Mucosa of stomach (tissue), 1 donor: Measurements from ENCODE around the gene RRP15.

ENCODE experiments used
- H3K27me3 ChIP-seq: one replicate; pipeline ENCODE4 v1.7.0; 2013; ENCODE audit warnings: mild to moderate bottlenecking, low read length; ENCODE audit not compliant: control insufficient read depth, insufficient read depth
- H3K36me3 ChIP-seq: one replicate; pipeline ENCODE4 v1.7.0; 2013; ENCODE audit warnings: low read length; ENCODE audit not compliant: control insufficient read depth, insufficient read depth
- H3K4me1 ChIP-seq: one replicate; pipeline ENCODE4 v1.7.0; 2013; ENCODE audit warnings: mild to moderate bottlenecking, low read length; ENCODE audit not compliant: control insufficient read depth, insufficient read depth
- H3K4me3 ChIP-seq: one replicate; pipeline ENCODE4 v1.7.0; 2013; ENCODE audit warnings: low read length
- H3K9ac ChIP-seq: one replicate; pipeline ENCODE4 v1.7.0; 2013; ENCODE audit warnings: mild to moderate bottlenecking, low read length, moderate library complexity
- H3K9me3 ChIP-seq: one replicate; pipeline ENCODE4 v1.7.0; 2013; ENCODE audit warnings: mild to moderate bottlenecking, low read length, moderate library complexity; ENCODE audit not compliant: control insufficient read depth
- donor health status: Pancreatic carcinoma.

The RRP15 gene

GRCh38 chr1:218284917-218285635 is at the start of gene RRP15:
TSS of gene RRP15 (plus strand) at chr1:218285293. CDS start at chr1:218285317, 24 bp downstream.
- H3K27me3 ChIP-seq = peaks cover 6% of the 10 kb centered on the region
- peak within 1 kb of the TSS; percentile 85 for H3K9ac ChIP-seq
- no peaks in the 10 kb centered on the region for H3K9me3 ChIP-seq
- H3K36me3 ChIP-seq = no peaks in the 10 kb centered on the region
- peak within 1 kb of the TSS; percentile 95 for H3K4me3 ChIP-seq
- H3K4me1 ChIP-seq = peaks cover 5% of the 10 kb centered on the region

DNA sequence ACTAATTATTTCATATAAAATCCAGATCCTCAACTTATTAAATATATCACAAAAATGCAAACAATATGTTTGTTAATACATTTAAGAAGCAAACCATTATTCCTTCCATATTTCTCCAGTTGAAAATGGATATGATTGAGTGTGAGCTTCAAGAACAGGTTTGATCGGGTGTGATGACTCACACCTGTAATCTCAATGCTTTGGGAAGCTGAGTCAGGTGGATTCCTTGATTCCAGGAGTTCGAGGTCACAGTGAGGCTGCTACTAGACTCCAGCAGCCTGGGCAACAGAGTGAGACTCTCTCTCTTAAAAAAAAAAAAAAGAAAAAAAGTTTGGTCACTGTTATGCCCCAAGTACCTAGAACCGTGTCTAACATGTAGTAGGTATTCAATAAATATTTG is 42.9 kb upstream of the RRP15 start:
- no peak overlapping the region for H3K9ac ChIP-seq
- H3K27me3 ChIP-seq = no peaks in the 10 kb centered on the region
- no peaks in the 10 kb centered on the region for H3K36me3 ChIP-seq
- no peak overlapping the region for H3K4me3 ChIP-seq
- no peaks in the 10 kb centered on the region for H3K4me1 ChIP-seq
- H3K9me3 ChIP-seq = no peaks in the 10 kb centered on the region

DNA sequence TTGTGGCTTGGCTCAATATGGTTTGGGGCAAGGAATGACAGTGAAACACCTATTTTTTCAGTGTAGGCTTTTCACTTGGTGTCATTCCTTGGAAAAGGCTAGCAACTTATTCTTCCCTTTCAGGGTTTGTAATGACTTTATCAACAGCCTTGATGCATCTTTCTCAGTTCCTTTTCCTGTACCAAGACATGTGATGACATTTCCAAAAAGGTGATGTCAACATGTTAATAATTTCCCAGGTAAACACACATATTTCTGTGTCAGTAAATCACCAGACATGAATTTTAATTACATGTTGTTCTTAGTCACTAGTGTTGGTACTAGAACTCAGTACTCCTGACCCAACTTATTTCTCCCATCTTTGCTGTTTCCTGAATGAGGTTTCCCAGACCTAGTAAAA is 37.8 kb upstream of the RRP15 start:
- Histone ChIP-seq H3K4me3 (no peak overlapping the region), H3K27me3 (no peaks in the 10 kb centered on the region), H3K9me3 (no peaks in the 10 kb centered on the region), H3K9ac (no peak overlapping the region), H3K36me3 (no peaks in the 10 kb centered on the region), H3K4me1 (no peaks in the 10 kb centered on the region)

- Histone ChIP-seq H3K4me3 (no peak overlapping the region), H3K36me3 (no peaks in the 10 kb centered on the region), H3K4me1 (no peaks in the 10 kb centered on the region), H3K27me3 (no peaks in the 10 kb centered on the region), H3K9ac (no peak overlapping the region), H3K9me3 (no peaks in the 10 kb centered on the region)
These were observed 35.6 kb upstream of the RRP15 start for GRCh38 chr1:218249338-218250140.

DNA sequence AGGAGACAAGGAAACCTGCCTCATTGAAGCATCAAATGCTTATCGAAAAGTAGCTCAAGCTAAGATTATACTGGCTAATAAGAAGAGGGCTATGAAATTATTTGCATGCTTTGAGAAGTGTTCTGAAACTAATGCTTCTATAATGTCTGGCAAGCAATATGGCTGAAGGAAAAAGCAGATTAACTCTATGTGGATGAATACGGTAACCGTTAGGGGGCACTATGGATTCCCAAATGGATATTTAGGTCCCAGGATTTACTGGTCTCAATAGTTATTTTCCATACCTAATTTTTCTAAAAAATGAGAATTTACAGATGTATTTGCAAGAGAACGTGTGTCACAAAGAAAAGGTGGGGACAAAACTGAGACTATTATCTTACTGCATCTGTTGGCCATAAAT is 34.6 kb upstream of the RRP15 start:
- Histone ChIP-seq H3K36me3 (no peaks in the 10 kb centered on the region), H3K9me3 (no peaks in the 10 kb centered on the region), H3K27me3 (no peaks in the 10 kb centered on the region), H3K4me1 (no peaks in the 10 kb centered on the region), H3K4me3 (no peak overlapping the region), H3K9ac (no peak overlapping the region)

GRCh38 chr1:218254296-218254946 is 30.7 kb upstream of the RRP15 start:
- H3K4me3 ChIP-seq = no peak overlapping the region
- no peak overlapping the region for H3K9ac ChIP-seq
- no peaks in the 10 kb centered on the region for H3K9me3 ChIP-seq
- H3K27me3 ChIP-seq = no peaks in the 10 kb centered on the region
- no peaks in the 10 kb centered on the region for H3K4me1 ChIP-seq
- H3K36me3 ChIP-seq = no peaks in the 10 kb centered on the region

GRCh38 chr1:218255090-218255489 is 30.0 kb upstream of the RRP15 start:
- Histone ChIP-seq H3K9ac (no peak overlapping the region), H3K36me3 (no peaks in the 10 kb centered on the region), H3K9me3 (no peaks in the 10 kb centered on the region), H3K4me1 (no peaks in the 10 kb centered on the region), H3K4me3 (no peak overlapping the region), H3K27me3 (no peaks in the 10 kb centered on the region)

DNA sequence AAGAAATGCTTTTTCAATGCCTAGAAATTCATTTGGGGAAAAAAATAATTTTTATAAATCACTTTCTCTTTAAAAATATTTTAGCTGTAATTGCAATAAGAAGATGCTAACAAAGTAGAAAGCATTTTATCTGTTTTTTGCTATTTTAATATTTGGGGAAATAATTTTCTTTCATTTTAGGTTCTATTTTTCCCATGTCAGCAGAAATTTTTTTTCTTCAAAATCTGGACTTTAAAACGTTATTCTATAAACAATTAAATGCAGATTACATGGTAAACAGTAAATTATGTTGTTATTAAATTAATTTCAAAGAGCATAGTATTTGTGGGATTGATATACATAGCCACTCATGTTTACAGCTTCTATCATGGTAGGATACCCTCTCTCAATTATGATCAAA is 27.7 kb upstream of the RRP15 start:
- Histone ChIP-seq H3K9me3 (no peaks in the 10 kb centered on the region), H3K4me3 (no peak overlapping the region), H3K4me1 (no peaks in the 10 kb centered on the region), H3K27me3 (no peaks in the 10 kb centered on the region), H3K36me3 (no peaks in the 10 kb centered on the region), H3K9ac (no peak overlapping the region)

DNA sequence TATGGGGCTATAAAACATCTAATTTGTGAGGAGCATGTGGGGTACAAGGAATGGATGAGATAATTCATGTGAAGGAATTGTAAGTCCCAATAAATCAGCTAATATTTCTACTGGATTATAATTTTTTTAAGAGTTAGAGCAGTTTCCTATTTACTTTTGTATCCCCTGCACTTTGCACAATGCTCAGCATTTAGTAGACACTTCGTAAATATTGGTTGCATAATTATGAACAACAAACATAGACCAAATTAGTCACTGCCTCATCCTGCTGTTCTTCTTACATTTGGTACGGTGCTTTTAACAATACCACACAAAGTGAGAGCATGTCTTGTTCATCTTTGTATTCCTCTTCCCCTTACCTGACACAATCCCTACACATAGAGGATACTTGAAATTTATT is 27.1 kb upstream of the RRP15 start:
- H3K4me3 ChIP-seq = no peak overlapping the region
- H3K4me1 ChIP-seq = no peaks in the 10 kb centered on the region
- H3K9ac ChIP-seq = no peak overlapping the region
- H3K36me3 ChIP-seq = no peaks in the 10 kb centered on the region
- H3K27me3 ChIP-seq = no peaks in the 10 kb centered on the region
- no peaks in the 10 kb centered on the region for H3K9me3 ChIP-seq

GRCh38 chr1:218259339-218259738 is 25.8 kb upstream of the RRP15 start:
- Histone ChIP-seq H3K27me3 (no peaks in the 10 kb centered on the region), H3K9me3 (no peaks in the 10 kb centered on the region), H3K36me3 (no peaks in the 10 kb centered on the region), H3K4me3 (no peak overlapping the region), H3K9ac (no peak overlapping the region), H3K4me1 (no peaks in the 10 kb centered on the region)

DNA sequence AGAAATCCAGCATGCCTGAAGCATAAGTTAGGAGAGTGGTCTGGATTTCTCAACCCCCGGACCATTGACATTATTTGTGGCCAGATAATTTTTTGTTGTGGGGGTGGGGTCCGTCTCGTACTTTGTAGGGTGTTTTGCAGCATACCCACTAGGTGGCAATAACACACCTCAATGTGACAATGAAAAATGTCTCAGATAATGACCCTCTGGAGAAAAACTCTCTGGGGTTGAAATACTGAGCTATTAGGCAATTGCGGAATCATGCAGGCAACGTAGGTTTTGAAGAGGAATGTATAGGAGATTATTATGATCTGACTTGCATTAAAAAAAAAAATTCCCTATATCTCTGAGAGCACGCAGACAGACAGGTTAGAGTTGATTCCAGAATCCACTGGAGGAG is 25.3 kb upstream of the RRP15 start:
- Histone ChIP-seq H3K36me3 (no peaks in the 10 kb centered on the region), H3K27me3 (no peaks in the 10 kb centered on the region), H3K4me1 (no peaks in the 10 kb centered on the region), H3K4me3 (no peak overlapping the region), H3K9me3 (no peaks in the 10 kb centered on the region), H3K9ac (no peak overlapping the region)

- H3K9ac ChIP-seq = no peak overlapping the region
- H3K27me3 ChIP-seq = no peaks in the 10 kb centered on the region
- no peaks in the 10 kb centered on the region for H3K4me1 ChIP-seq
- H3K9me3 ChIP-seq = no peaks in the 10 kb centered on the region
- no peak overlapping the region for H3K4me3 ChIP-seq
- H3K36me3 ChIP-seq = no peaks in the 10 kb centered on the region
These were observed 22.8 kb upstream of the RRP15 start for GRCh38 chr1:218262259-218262658.
